WTC11 (cell line): ENCODE measurements around the gene MEX3D. TPM values are rescaled to one million over a fixed set of nuclear protein-coding genes. Genes with fewer than 3 reads are reported as not detected.

Experiments
- CBFB ChIP-seq: sonication (generic); formaldehyde crosslinking; IDR thresholded peaks from 2 replicates; pipeline ENCODE4 v1.8.1; 2022; ENCODE audit warnings: mild to moderate bottlenecking, low read depth, missing genetic modification reagents
- CDX4 ChIP-seq: fragments of 250-450 bp; sonication (Bioruptor Pico); IDR thresholded peaks from 2 replicates; pipeline ENCODE4 v1.9.0; 2021; ENCODE audit warnings: moderate library complexity, mild to moderate bottlenecking, inconsistent platforms, borderline replicate concordance
- CREB1 ChIP-seq: sonication (generic); formaldehyde crosslinking; IDR thresholded peaks from 2 replicates; pipeline ENCODE4 v1.8.0; 2023; ENCODE audit warnings: mild to moderate bottlenecking, missing genetic modification reagents
- CTCF ChIP-seq: fragments of 200-600 bp; IDR thresholded peaks from 2 replicates; pipeline ENCODE4 v1.8.0; 2022; ENCODE audit warnings: antibody characterized with exemption
- E2F1 ChIP-seq: sonication (generic); formaldehyde crosslinking; IDR thresholded peaks from 2 replicates; pipeline ENCODE4 v1.8.0; 2022; ENCODE audit warnings: mild to moderate bottlenecking, missing genetic modification reagents
- ELF4 ChIP-seq: sonication (generic); formaldehyde crosslinking; IDR thresholded peaks from 2 replicates; pipeline ENCODE4 v1.8.1; 2022; ENCODE audit warnings: low read depth, mild to moderate bottlenecking, moderate library complexity, missing genetic modification reagents
- ESRRA ChIP-seq: sonication (generic); formaldehyde crosslinking; IDR thresholded peaks from 2 replicates; pipeline ENCODE4 v1.8.1; 2022; ENCODE audit warnings: mild to moderate bottlenecking, missing genetic modification reagents, borderline replicate concordance
- GABPB1 ChIP-seq: sonication (generic); formaldehyde crosslinking; IDR thresholded peaks from 2 replicates; pipeline ENCODE4 v1.8.1; 2023; ENCODE audit warnings: mild to moderate bottlenecking, missing genetic modification reagents
- GRHL2 ChIP-seq: fragments of 250-450 bp; sonication (Bioruptor Pico); IDR thresholded peaks from 2 replicates; pipeline ENCODE4 v1.8.0; 2022; ENCODE audit warnings: mild to moderate bottlenecking, moderate library complexity; ENCODE audit not compliant: insufficient replicate concordance, severe bottlenecking
- GTF2I ChIP-seq: fragments of 250-450 bp; sonication (Bioruptor Pico); conservative IDR thresholded peaks from 2 replicates; pipeline ENCODE4 v1.4.0; 2021; ENCODE audit warnings: mild to moderate bottlenecking
- HMGA2 ChIP-seq: fragments of 250-450 bp; sonication (Bioruptor Pico); IDR thresholded peaks from 2 replicates; pipeline ENCODE4 v1.4.0; 2021; ENCODE audit warnings: mild to moderate bottlenecking, moderate library complexity
- JAZF1 ChIP-seq: fragments of 250-450 bp; sonication (Bioruptor Pico); IDR thresholded peaks from 2 replicates; pipeline ENCODE4 v1.9.0; 2021; ENCODE audit warnings: moderate library complexity, mild to moderate bottlenecking, inconsistent platforms
- NFATC4 ChIP-seq: fragments of 250-450 bp; sonication (Bioruptor Pico); IDR thresholded peaks from 2 replicates; pipeline ENCODE4 v1.9.0; 2021; ENCODE audit warnings: mild to moderate bottlenecking
- NFE2L1 ChIP-seq: sonication (generic); formaldehyde crosslinking; IDR thresholded peaks from 2 replicates; pipeline ENCODE4 v1.8.1; 2023; ENCODE audit warnings: missing genetic modification reagents
- NR1H2 ChIP-seq: sonication (generic); formaldehyde crosslinking; IDR thresholded peaks from 2 replicates; pipeline ENCODE4 v1.9.0; 2021; ENCODE audit warnings: mild to moderate bottlenecking, moderate library complexity, missing genetic modification reagents
- OVOL2 ChIP-seq: fragments of 250-450 bp; sonication (Bioruptor Pico); IDR thresholded peaks from 2 replicates; pipeline ENCODE4 v1.9.0; 2021; ENCODE audit warnings: mild to moderate bottlenecking, borderline replicate concordance
- PREB ChIP-seq: sonication (generic); formaldehyde crosslinking; IDR thresholded peaks from 2 replicates; pipeline ENCODE4 v1.8.1; 2022; ENCODE audit warnings: mild to moderate bottlenecking, missing genetic modification reagents, moderate library complexity, borderline replicate concordance
- SP1 ChIP-seq: sonication (generic); formaldehyde crosslinking; conservative IDR thresholded peaks from 2 replicates; pipeline ENCODE4 v1.8.1; 2022; ENCODE audit warnings: missing genetic modification reagents
- TEAD1 ChIP-seq: sonication (generic); formaldehyde crosslinking; IDR thresholded peaks from 2 replicates; pipeline ENCODE4 v1.8.0; 2022; ENCODE audit warnings: mild to moderate bottlenecking, missing genetic modification reagents
- USF1 ChIP-seq: sonication (generic); formaldehyde crosslinking; IDR thresholded peaks from 2 replicates; pipeline ENCODE4 v1.8.0; 2022; ENCODE audit warnings: mild to moderate bottlenecking, missing genetic modification reagents
- ZNF263 ChIP-seq: sonication (generic); formaldehyde crosslinking; IDR thresholded peaks from 2 replicates; pipeline ENCODE4 v1.8.1; 2022; ENCODE audit warnings: low read depth, mild to moderate bottlenecking, moderate library complexity, missing genetic modification reagents
- total RNA-seq: library from RNA; stranded (reverse); gene quantifications from 3 replicates; pipeline ENCODE4 v1.2.3, GENCODE V29; 2021
- TF ChIP-seq, protein P1 (sequence below): sonication (generic); formaldehyde crosslinking; IDR thresholded peaks from 2 replicates; pipeline ENCODE4 v1.8.1; 2023; ENCODE audit warnings: mild to moderate bottlenecking, missing genetic modification reagents, borderline replicate concordance
- TF ChIP-seq, protein P2 (sequence below): fragments of 250-450 bp; sonication (Bioruptor Pico); IDR thresholded peaks from 2 replicates; pipeline ENCODE4 v1.8.0; 2021; ENCODE audit warnings: mild to moderate bottlenecking
- TF ChIP-seq, protein P3 (sequence below): fragments of 250-450 bp; sonication (Bioruptor Pico); IDR thresholded peaks from 2 replicates; pipeline ENCODE4 v2.1.2; 2022; ENCODE audit warnings: mild to moderate bottlenecking, moderate library complexity
- TF ChIP-seq, protein P4 (sequence below): sonication (generic); formaldehyde crosslinking; IDR thresholded peaks from 2 replicates; pipeline ENCODE4 v1.8.1; 2022; ENCODE audit warnings: low read depth, missing genetic modification reagents, borderline replicate concordance

Gene MEX3D
- total RNA-seq, 1 experiment from 2014 or later = 69.5 TPM

DNA sequence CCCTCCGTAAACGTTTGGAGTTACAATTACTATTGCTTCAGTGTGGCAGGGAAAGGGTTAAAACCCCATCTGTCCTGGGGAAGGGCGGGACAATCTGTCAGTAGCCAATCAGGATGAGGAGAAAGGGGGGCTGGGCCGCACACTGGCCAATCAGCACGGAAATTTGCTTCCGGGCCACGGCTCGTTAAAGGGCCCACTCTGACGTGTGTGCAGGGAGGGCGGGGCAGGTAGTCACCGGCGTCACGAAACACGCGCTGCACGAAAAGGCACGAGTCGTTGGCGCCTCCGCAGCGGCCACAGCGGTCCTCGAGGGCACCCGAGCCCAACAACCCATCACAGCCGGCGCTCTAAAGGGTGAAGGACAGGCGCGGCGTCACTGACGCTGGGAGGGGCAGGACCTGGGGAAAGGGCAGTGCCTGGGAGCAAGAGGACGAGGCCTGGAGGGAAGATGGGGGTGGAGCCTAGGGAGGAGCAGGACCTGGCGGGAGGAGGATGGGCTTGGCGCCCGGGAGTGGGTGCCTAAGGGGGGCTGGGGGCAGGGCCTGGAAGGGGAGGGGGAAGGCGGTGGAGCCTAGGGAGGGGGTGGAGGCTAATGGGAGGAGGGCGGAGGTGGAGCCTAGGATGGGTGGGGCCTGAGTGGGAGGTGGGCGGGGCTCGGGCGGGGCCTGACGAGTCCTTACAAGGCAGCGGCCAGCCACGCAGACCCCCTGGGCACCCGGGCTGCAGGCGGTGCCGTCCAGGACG is 60.2 kb downstream of the MEX3D start (continued):
- TF ChIP-seq, protein P1, sequence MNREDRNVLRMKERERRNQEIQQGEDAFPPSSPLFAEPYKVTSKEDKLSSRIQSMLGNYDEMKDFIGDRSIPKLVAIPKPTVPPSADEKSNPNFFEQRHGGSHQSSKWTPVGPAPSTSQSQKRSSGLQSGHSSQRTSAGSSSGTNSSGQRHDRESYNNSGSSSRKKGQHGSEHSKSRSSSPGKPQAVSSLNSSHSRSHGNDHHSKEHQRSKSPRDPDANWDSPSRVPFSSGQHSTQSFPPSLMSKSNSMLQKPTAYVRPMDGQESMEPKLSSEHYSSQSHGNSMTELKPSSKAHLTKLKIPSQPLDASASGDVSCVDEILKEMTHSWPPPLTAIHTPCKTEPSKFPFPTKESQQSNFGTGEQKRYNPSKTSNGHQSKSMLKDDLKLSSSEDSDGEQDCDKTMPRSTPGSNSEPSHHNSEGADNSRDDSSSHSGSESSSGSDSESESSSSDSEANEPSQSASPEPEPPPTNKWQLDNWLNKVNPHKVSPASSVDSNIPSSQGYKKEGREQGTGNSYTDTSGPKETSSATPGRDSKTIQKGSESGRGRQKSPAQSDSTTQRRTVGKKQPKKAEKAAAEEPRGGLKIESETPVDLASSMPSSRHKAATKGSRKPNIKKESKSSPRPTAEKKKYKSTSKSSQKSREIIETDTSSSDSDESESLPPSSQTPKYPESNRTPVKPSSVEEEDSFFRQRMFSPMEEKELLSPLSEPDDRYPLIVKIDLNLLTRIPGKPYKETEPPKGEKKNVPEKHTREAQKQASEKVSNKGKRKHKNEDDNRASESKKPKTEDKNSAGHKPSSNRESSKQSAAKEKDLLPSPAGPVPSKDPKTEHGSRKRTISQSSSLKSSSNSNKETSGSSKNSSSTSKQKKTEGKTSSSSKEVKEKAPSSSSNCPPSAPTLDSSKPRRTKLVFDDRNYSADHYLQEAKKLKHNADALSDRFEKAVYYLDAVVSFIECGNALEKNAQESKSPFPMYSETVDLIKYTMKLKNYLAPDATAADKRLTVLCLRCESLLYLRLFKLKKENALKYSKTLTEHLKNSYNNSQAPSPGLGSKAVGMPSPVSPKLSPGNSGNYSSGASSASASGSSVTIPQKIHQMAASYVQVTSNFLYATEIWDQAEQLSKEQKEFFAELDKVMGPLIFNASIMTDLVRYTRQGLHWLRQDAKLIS (CRISPR knock-in tag) = no peak
- TF ChIP-seq TEAD1 (CRISPR knock-in tag) (0 out of 2 replicates have a peak, but pooled peaks have one; percentile 22), GRHL2 (CRISPR knock-in tag) (no peak), GABPB1 (CRISPR knock-in tag) (no peak), HMGA2 (CRISPR knock-in tag) (no peak), CREB1 (CRISPR knock-in tag) (no peak), ELF4 (CRISPR knock-in tag) (no peak), GTF2I (CRISPR knock-in tag) (no peak), USF1 (no peak; the same call in 1 of the 2 replicates), OVOL2 (CRISPR knock-in tag) (no peak), PREB (CRISPR knock-in tag) (no peak), CBFB (CRISPR knock-in tag) (no peak), NFATC4 (no peak), CDX4 (CRISPR knock-in tag) (no peak), SP1 (CRISPR knock-in tag) (peak; percentile 80), CTCF (no peak), NR1H2 (CRISPR knock-in tag) (no peak), ZNF263 (CRISPR knock-in tag) (no peak), NFE2L1 (CRISPR knock-in tag) (no peak), JAZF1 (no peak), E2F1 (CRISPR knock-in tag) (no peak), ESRRA (CRISPR knock-in tag) (no peak)
- TF ChIP-seq, protein P2, sequence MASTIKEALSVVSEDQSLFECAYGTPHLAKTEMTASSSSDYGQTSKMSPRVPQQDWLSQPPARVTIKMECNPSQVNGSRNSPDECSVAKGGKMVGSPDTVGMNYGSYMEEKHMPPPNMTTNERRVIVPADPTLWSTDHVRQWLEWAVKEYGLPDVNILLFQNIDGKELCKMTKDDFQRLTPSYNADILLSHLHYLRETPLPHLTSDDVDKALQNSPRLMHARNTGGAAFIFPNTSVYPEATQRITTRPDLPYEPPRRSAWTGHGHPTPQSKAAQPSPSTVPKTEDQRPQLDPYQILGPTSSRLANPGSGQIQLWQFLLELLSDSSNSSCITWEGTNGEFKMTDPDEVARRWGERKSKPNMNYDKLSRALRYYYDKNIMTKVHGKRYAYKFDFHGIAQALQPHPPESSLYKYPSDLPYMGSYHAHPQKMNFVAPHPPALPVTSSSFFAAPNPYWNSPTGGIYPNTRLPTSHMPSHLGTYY = no peak
- TF ChIP-seq, protein P3, sequence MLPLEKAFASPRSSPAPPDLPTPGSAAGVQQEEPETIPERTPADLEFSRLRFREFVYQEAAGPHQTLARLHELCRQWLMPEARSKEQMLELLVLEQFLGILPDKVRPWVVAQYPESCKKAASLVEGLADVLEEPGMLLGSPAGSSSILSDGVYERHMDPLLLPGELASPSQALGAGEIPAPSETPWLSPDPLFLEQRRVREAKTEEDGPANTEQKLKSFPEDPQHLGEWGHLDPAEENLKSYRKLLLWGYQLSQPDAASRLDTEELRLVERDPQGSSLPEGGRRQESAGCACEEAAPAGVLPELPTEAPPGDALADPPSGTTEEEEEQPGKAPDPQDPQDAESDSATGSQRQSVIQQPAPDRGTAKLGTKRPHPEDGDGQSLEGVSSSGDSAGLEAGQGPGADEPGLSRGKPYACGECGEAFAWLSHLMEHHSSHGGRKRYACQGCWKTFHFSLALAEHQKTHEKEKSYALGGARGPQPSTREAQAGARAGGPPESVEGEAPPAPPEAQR (CRISPR knock-in tag) = no peak
- TF ChIP-seq, protein P4, sequence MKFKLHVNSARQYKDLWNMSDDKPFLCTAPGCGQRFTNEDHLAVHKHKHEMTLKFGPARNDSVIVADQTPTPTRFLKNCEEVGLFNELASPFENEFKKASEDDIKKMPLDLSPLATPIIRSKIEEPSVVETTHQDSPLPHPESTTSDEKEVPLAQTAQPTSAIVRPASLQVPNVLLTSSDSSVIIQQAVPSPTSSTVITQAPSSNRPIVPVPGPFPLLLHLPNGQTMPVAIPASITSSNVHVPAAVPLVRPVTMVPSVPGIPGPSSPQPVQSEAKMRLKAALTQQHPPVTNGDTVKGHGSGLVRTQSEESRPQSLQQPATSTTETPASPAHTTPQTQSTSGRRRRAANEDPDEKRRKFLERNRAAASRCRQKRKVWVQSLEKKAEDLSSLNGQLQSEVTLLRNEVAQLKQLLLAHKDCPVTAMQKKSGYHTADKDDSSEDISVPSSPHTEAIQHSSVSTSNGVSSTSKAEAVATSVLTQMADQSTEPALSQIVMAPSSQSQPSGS (CRISPR knock-in tag) = no peak
- TF ChIP-seq, all 79 proteins: peak for 12
